HFF-Myc (cell line): ENCODE results near the gene TNFRSF13B.

ENCODE experiments used
- DNase-seq: peaks from one replicate; pipeline ENCODE4 v3.0.0-alpha.2; 2011; ENCODE audit warnings: low read depth; ENCODE audit errors: extremely low read depth
- H3K4me3 ChIP-seq: replicated peaks from 2 replicates; pipeline ENCODE4 v1.5.1; 2011; ENCODE audit warnings: low read depth, mild to moderate bottlenecking, control low read depth, low read length
- TF ChIP-seq, protein P1 (sequence below): IDR thresholded peaks from 2 replicates; pipeline ENCODE4 v1.5.1; 2012; ENCODE audit warnings: mild to moderate bottlenecking, low read depth, low read length, control low read depth; ENCODE audit errors: missing control alignments

The TNFRSF13B gene

GRCh38 chr17:16971458-16972338 is at the start of gene TNFRSF13B:
TNFRSF13B (minus strand) TSS chr17:16972118; CDS start chr17:16972075, 43 bp downstream.
- H3K4me3 ChIP-seq = no peak within 1 kb of the TSS
- TF ChIP-seq, protein P1, sequence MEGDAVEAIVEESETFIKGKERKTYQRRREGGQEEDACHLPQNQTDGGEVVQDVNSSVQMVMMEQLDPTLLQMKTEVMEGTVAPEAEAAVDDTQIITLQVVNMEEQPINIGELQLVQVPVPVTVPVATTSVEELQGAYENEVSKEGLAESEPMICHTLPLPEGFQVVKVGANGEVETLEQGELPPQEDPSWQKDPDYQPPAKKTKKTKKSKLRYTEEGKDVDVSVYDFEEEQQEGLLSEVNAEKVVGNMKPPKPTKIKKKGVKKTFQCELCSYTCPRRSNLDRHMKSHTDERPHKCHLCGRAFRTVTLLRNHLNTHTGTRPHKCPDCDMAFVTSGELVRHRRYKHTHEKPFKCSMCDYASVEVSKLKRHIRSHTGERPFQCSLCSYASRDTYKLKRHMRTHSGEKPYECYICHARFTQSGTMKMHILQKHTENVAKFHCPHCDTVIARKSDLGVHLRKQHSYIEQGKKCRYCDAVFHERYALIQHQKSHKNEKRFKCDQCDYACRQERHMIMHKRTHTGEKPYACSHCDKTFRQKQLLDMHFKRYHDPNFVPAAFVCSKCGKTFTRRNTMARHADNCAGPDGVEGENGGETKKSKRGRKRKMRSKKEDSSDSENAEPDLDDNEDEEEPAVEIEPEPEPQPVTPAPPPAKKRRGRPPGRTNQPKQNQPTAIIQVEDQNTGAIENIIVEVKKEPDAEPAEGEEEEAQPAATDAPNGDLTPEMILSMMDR = no peak
- no peak for DNase-seq

- no peak for DNase-seq
- TF ChIP-seq, protein P1 = no peak
- H3K4me3 ChIP-seq = no peak overlapping the region
Measured at GRCh38 chr17:17021194-17021863, 49.4 kb upstream of the TNFRSF13B start.

GRCh38 chr17:17020821-17021193 is 48.9 kb upstream of the TNFRSF13B start:
- TF ChIP-seq, protein P1 = no peak
- no peak for DNase-seq
- H3K4me3 ChIP-seq = no peak overlapping the region

DNA sequence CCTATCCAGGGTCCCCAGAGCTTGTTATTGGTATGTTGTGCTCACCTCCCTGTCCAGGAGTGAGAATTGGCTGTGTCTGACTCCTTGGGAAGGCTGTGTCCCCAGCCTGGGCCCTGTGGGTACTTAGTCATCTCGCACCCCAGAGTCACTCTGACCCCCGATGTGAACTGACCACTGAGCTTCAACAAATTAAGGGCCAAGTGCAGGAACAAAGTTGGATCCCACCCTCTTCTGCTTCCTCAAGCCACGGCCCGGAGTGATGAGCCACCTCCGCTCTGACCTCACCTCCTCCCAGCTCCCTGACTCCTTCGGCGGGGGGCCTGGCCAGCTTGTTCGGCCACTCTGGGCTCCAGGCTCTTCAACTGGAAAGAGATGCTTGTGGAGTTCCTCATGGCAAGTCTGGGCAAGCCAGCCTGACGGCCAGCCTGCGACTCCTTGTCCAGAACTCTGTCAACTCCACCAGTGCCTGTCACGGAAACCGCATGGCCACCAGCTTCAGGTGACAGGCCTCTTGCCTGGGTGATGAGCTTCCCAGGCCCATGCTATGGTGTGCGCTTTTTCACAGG is 48.1 kb upstream of the TNFRSF13B start:
- DNase-seq = no peak
- no peak overlapping the region for H3K4me3 ChIP-seq
- TF ChIP-seq, protein P1 = no peak

DNA sequence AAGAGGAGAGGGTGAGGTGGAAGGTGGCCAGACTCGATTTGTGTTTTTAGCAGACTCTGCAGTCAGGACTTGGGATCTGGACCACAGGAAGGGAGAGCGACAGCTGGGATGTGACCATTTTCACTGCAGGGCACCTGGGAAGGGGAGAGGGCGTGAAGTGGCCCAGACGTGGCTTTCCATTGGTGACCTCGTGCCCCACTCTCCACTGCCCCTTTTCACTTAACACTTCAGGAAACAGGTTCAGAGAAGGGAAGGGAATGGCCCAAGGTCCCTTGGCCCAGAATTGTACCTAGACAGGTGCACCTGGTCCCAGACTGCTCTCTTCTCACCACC is 47.5 kb upstream of the TNFRSF13B start:
- H3K4me3 ChIP-seq = no peak overlapping the region
- TF ChIP-seq, protein P1 = no peak
- DNase-seq = no peak

GRCh38 chr17:17018612-17019429 is 46.9 kb upstream of the TNFRSF13B start:
- DNase-seq = no peak
- no peak overlapping the region for H3K4me3 ChIP-seq
- TF ChIP-seq, protein P1 = no peak
